Ovary (tissue), 3 donors: ENCODE measurements around the gene USH1G.

Experiments
- CTCF ChIP-seq, 3 donors: fragments of 450-650 bp in 2 of 3; fragments of 200-600 bp in 1 of 3; IDR thresholded peaks; one replicate each; pipeline versions ENCODE4 v1.5.1 to v1.8.0; 2016 to 2022; ENCODE audit warnings: antibody characterized with exemption in 3 of 3, mild to moderate bottlenecking in 1 of 3
- POLR2A ChIP-seq: fragments of 450-650 bp; IDR thresholded peaks from one replicate; pipeline ENCODE4 v1.6.1; 2017; ENCODE audit warnings: antibody characterized with exemption, mild to moderate bottlenecking, moderate library complexity
- donor health status: DM: no; HTN: no; CAD: no.

- TF ChIP-seq CTCF (IDR thresholded peaks at IDR 0.05): no peak
- no peak for TF ChIP-seq POLR2A
Measured at GRCh38 chr17:74959826-74960515, 36.9 kb upstream of the USH1G start.
